COLO668 (cell line): ENCODE measurements around the gene TADA3.

ENCODE experiments used
- DNase-seq: peaks from one replicate; lab custom pipeline; 2025; ENCODE audit not compliant: unreplicated experiment; lab: John Stamatoyannopoulos, UW

TADA3 gene

GRCh38 chr3:9792405-9793160 is at the start of gene TADA3, which contains the start of gene ARPC4:
Gene TADA3 (minus strand): TSS chr3:9792473. CDS start chr3:9791466, 1,007 bp downstream.
Gene ARPC4 (plus strand): TSS chr3:9793082. CDS start chr3:9793122, 40 bp downstream.
- peak; percentile 89 for DNase-seq

GRCh38 chr3:9841015-9841414 is 48.7 kb upstream of the TADA3 start:
- no peak for DNase-seq

- no peak for DNase-seq
These were observed 46.6 kb upstream of the TADA3 start for GRCh38 chr3:9838856-9839255.

GRCh38 chr3:9837701-9838582 is 45.7 kb upstream of the TADA3 start:
- DNase-seq: no peak

- no peak for DNase-seq
These were observed 42.5 kb upstream of the TADA3 start for GRCh38 chr3:9834520-9835380.

- DNase-seq: no peak
These were observed 40.8 kb upstream of the TADA3 start for GRCh38 chr3:9833078-9833477.

GRCh38 chr3:9831253-9831652 is 39.0 kb upstream of the TADA3 start:
- no peak for DNase-seq

- DNase-seq: no peak
These were observed 36.8 kb upstream of the TADA3 start for GRCh38 chr3:9828801-9829755.

GRCh38 chr3:9826815-9827573 is 34.7 kb upstream of the TADA3 start:
- DNase-seq: peak; percentile 20

- no peak for DNase-seq
These were observed 33.3 kb upstream of the TADA3 start for GRCh38 chr3:9825451-9826040.

GRCh38 chr3:9820946-9821345 is 28.7 kb upstream of the TADA3 start:
- no peak for DNase-seq

- no peak for DNase-seq
These were observed 28.3 kb upstream of the TADA3 start for GRCh38 chr3:9820543-9820942.

GRCh38 chr3:9818666-9819335 is 26.5 kb upstream of the TADA3 start:
- no peak for DNase-seq

GRCh38 chr3:9817436-9817835 is 25.2 kb upstream of the TADA3 start:
- no peak for DNase-seq

GRCh38 chr3:9815986-9816385 is 23.7 kb upstream of the TADA3 start:
- no peak for DNase-seq

GRCh38 chr3:9812870-9813483 is 20.7 kb upstream of the TADA3 start:
- DNase-seq: no peak

GRCh38 chr3:9810846-9811245 is 18.6 kb upstream of the TADA3 start:
- no peak for DNase-seq

GRCh38 chr3:9810433-9810770 is 18.1 kb upstream of the TADA3 start:
- no peak for DNase-seq
